ENCODE results near the gene FHIP2A.

DNA sequence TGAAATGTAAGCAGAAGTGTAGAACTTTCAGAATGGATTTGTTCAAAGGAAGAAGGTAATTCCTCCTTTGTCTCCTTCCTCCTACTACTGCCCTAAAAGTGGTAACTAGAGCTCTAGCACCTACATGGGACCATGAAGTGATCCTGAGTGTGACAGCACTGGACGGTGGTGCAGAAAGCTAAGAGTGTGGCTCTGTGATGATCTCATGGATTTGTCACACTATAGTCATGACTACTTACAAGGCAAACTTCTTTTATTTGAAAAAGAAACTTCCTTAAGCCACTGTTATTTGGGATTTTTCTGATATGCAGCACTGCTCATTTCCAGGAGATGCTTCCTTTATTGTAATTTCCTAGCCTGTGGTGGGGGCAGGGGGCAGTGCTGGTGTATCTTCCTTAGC, 5.8 kb upstream of the FHIP2A start:
- TF ChIP-seq CTCF (IDR thresholded peaks at IDR 0.05; ENCODE audit: low read depth, low read length, poor library complexity, severe bottlenecking) (no peak), EZH2phosphoT487 (IDR thresholded peaks at IDR 0.05; ENCODE audit: borderline replicate concordance, low read length) (no peak)
